DOHH2 (cell line): ENCODE measurements around the gene SF1.
A peak's percentile ranks its signal among the peaks of the same experiment; 100 is the strongest.

Source experiments
- H3F3A ChIP-seq: fragments of 200-600 bp; sonication (generic), shearing (Covaris generic); 2 replicates; pipeline ENCODE4 v1.6.0; 2016; ENCODE audit warnings: antibody characterized with exemption, mild to moderate bottlenecking; ENCODE audit not compliant: control insufficient read depth, insufficient read depth
- H3K27ac ChIP-seq: fragments of 200-600 bp; sonication (generic); 2 replicates; pipeline ENCODE4 v1.5.1; 2014; ENCODE audit warnings: low read depth, mild to moderate bottlenecking, low read length, moderate library complexity
- H3K27me3 ChIP-seq: fragments of 200-600 bp; sonication (generic); 2 replicates; pipeline ENCODE4 v1.6.1; 2014; ENCODE audit warnings: mild to moderate bottlenecking, low read length, mixed read lengths; ENCODE audit not compliant: control insufficient read depth
- H3K36me3 ChIP-seq: fragments of 200-600 bp; sonication (generic); 2 replicates; pipeline ENCODE4 v1.6.1; 2014; ENCODE audit warnings: mild to moderate bottlenecking, low read length, moderate library complexity, mixed read lengths; ENCODE audit not compliant: control insufficient read depth
- H3K4me1 ChIP-seq: fragments of 200-600 bp; sonication (generic); 2 replicates; pipeline ENCODE4 v1.6.1; 2014; ENCODE audit warnings: mild to moderate bottlenecking, low read length, mixed read lengths; ENCODE audit not compliant: control insufficient read depth
- H3K4me2 ChIP-seq: fragments of 200-600 bp; sonication (generic); 2 replicates; pipeline ENCODE4 v1.6.0; 2014; ENCODE audit warnings: mild to moderate bottlenecking, low read length, moderate library complexity
- H3K4me3 ChIP-seq: fragments of 200-600 bp; sonication (generic); 2 replicates; pipeline ENCODE4 v1.5.1; 2014; ENCODE audit warnings: mild to moderate bottlenecking, low read length, mixed read lengths
- H3K79me2 ChIP-seq: fragments of 200-600 bp; sonication (generic); 2 replicates; pipeline ENCODE4 v1.6.1; 2014; ENCODE audit warnings: mild to moderate bottlenecking, low read length, mixed read lengths; ENCODE audit not compliant: control insufficient read depth
- H3K9me2 ChIP-seq: fragments of 200-600 bp; sonication (generic); replicated peaks from 2 replicates; pipeline ENCODE4 v1.6.1; 2014; ENCODE audit warnings: mild to moderate bottlenecking, low read length, mixed read lengths; ENCODE audit not compliant: control insufficient read depth
- H3K9me3 ChIP-seq: fragments of 200-600 bp; sonication (generic); 2 replicates; pipeline ENCODE4 v1.6.1; 2014; ENCODE audit warnings: antibody characterized with exemption, low read length, mixed read lengths; ENCODE audit not compliant: control insufficient read depth, insufficient read depth
- H4K20me1 ChIP-seq: fragments of 200-600 bp; sonication (generic); 2 replicates; pipeline ENCODE4 v1.6.0; 2014; ENCODE audit warnings: low read depth, mild to moderate bottlenecking, antibody characterized with exemption, low read length, moderate library complexity; ENCODE audit not compliant: control insufficient read depth, insufficient read depth
- EZH2phosphoT487 ChIP-seq: fragments of 200-600 bp; sonication (generic); IDR thresholded peaks from 2 replicates; pipeline ENCODE4 v1.6.1; 2017; ENCODE audit warnings: borderline replicate concordance, mild to moderate bottlenecking, antibody characterized with exemption, low read length, moderate library complexity, mixed read lengths
- TF ChIP-seq, protein P1 (sequence below): fragments of 200-600 bp; sonication (generic); IDR thresholded peaks from one replicate; pipeline ENCODE4 v1.5.1; 2014; ENCODE audit warnings: antibody characterized with exemption, mild to moderate bottlenecking, low read depth, low read length; ENCODE audit not compliant: poor library complexity, severe bottlenecking

SF1 gene

DNA sequence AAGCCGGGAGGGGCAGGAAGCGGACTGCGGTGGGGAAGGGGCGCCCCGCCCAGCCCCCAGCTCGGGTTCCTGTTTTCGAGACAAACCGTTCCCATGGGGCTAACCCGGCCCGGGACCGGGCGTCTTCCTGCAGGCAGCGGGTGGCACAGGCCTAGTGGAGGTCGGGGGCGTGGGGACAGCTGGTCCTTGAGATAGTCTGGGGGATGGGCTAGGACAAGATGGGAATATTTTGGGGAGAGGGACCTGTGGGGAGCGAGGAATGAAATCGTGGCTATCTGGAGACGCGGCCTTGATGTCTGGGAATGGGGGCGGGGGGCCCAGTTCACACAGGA is 33.2 kb downstream of the SF1 start:
- peaks cover 44% of the 10 kb centered on the region for H3K4me1 ChIP-seq
- H3K36me3 ChIP-seq = peaks cover 18% of the 10 kb centered on the region
- peaks cover 15% of the 10 kb centered on the region for H3K79me2 ChIP-seq
- no peak for TF ChIP-seq EZH2phosphoT487
- TF ChIP-seq, protein P1, sequence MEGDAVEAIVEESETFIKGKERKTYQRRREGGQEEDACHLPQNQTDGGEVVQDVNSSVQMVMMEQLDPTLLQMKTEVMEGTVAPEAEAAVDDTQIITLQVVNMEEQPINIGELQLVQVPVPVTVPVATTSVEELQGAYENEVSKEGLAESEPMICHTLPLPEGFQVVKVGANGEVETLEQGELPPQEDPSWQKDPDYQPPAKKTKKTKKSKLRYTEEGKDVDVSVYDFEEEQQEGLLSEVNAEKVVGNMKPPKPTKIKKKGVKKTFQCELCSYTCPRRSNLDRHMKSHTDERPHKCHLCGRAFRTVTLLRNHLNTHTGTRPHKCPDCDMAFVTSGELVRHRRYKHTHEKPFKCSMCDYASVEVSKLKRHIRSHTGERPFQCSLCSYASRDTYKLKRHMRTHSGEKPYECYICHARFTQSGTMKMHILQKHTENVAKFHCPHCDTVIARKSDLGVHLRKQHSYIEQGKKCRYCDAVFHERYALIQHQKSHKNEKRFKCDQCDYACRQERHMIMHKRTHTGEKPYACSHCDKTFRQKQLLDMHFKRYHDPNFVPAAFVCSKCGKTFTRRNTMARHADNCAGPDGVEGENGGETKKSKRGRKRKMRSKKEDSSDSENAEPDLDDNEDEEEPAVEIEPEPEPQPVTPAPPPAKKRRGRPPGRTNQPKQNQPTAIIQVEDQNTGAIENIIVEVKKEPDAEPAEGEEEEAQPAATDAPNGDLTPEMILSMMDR = no peak
- H3K9me3 ChIP-seq = no peaks in the 10 kb centered on the region
- H3K27ac ChIP-seq = peak overlapping the region; percentile 93
- no peaks in the 10 kb centered on the region for H3K27me3 ChIP-seq
- peaks cover 9% of the 10 kb centered on the region for H3F3A ChIP-seq
- peaks cover 6% of the 10 kb centered on the region; the same call in 1 of the 2 replicates for H4K20me1 ChIP-seq
- H3K9me2 ChIP-seq = no peaks in the 10 kb centered on the region
- H3K4me3 ChIP-seq = peak overlapping the region; percentile 77
- H3K4me2 ChIP-seq = peak overlapping the region; percentile 93

DNA sequence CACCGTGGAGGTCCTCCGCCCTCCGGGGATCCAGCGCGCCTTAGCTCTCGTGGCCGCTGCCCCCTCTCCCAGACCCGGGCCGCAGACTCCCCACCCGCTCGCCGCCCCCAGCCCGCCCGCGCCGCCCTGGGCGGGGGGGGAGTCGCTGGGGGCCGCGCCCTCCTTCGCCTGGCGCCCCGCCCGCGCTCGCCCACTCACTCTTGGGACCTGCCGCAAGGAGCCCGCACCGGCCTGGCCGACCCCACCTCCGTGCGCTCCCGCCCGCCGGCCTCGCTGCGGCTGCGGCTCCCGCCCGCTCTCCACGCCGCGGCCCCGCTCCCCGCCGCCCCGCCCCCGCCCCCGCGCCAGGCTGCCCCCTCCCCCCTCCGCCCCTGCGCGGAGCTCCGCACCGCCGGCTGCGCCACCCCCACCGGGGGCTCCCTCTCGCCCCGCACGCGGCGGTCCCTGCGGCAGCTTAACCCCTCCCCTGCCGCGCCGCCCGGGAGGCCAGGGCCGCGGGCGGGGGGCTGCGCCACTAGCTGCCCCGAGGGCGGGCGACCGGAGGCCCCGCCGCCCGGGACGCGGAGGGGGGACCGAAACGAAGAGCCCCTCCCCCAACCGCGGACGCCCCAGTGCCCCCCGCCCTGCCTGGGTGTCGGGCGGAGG is 33.7 kb downstream of the SF1 start:
- no peak for TF ChIP-seq EZH2phosphoT487
- TF ChIP-seq, protein P1 = no peak
- no peaks in the 10 kb centered on the region for H3K27me3 ChIP-seq
- H3K27ac ChIP-seq = peak overlapping the region; percentile 93
- H3K9me2 ChIP-seq = no peaks in the 10 kb centered on the region
- H3K9me3 ChIP-seq = no peaks in the 10 kb centered on the region
- H3K79me2 ChIP-seq = peaks cover 15% of the 10 kb centered on the region
- peaks cover 23% of the 10 kb centered on the region for H3K36me3 ChIP-seq
- peaks cover 6% of the 10 kb centered on the region; the same call in 1 of the 2 replicates for H4K20me1 ChIP-seq
- H3K4me1 ChIP-seq = peaks cover 44% of the 10 kb centered on the region
- peak overlapping the region; percentile 93 for H3K4me2 ChIP-seq
- peaks cover 9% of the 10 kb centered on the region for H3F3A ChIP-seq
- H3K4me3 ChIP-seq = peak overlapping the region; percentile 77

DNA sequence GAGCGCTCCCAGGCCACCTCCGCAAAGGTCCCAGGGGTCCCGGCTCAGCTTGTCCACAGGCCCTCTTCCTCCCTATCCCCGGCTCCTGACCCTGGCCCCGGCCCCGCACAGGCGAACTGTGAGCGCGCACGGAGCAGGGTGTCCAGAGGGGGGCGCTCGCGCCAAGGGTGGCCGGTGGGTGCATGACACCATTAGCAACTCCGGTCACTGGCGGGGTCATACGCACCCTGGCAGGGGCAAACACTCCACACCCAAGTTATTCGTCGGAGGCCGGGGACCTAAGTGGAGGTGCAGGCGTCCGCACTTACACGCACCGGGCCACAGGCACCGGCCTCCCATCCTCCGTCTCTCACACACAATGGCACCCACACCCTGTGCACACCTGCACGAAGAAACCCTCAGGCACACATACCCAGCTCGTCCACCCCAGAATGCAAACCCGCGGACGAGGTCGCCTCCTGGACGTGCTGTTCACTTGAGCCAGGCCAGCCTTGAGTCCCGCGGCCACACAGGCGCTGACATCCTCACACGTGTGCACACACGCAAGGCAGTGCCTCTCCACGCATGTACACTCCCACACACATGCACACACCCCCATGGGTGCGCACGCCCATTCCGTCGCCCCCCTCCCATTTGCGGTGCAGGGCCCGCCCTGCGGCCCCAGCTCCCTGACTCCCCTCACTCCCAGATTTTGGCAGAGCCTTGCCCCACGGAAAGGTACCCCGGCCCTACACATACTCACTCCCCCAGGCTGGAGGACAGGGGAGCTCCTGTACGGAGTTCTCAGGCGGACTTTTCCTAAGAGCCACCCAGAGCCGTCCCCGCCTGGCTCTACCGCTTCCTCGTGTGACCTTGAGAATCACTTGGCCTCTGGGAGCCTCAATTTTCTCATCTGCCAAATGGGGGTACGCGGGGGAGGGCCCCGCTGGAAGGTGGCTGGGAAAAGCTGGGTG is 34.5 kb downstream of the SF1 start, which contains the start of gene RASGRP2:
TSS of gene RASGRP2 (minus strand) at position 552 of the 953 bp plus-strand sequence. CDS start 1,276 bp downstream, outside the sequence.
- H3K27me3 ChIP-seq = no peaks in the 10 kb centered on the region

More for the DNA sequence above, 34.5 kb downstream of the SF1 start, which contains the start of gene RASGRP2:
- TF ChIP-seq, protein P1 = peak; percentile 94
- TF ChIP-seq EZH2phosphoT487 = no peak
- H3K79me2 ChIP-seq = peaks cover 15% of the 10 kb centered on the region
- peaks cover 6% of the 10 kb centered on the region; the same call in 1 of the 2 replicates for H4K20me1 ChIP-seq
- peak within 1 kb of the TSS; percentile 93 for H3K27ac ChIP-seq
- H3K9me3 ChIP-seq = no peaks in the 10 kb centered on the region
- H3K4me3 ChIP-seq = peak within 1 kb of the TSS; percentile 77
- H3K9me2 ChIP-seq = no peaks in the 10 kb centered on the region
- peaks cover 44% of the 10 kb centered on the region for H3K4me1 ChIP-seq
- H3K4me2 ChIP-seq = peak within 1 kb of the TSS; percentile 93
- peaks cover 9% of the 10 kb centered on the region for H3F3A ChIP-seq
- H3K36me3 ChIP-seq = peaks cover 30% of the 10 kb centered on the region
